Measurements from ENCODE around the gene MYADM. TPM values are rescaled to one million over a fixed set of nuclear protein-coding genes. Genes with fewer than 3 reads are reported as not detected.

The MYADM gene
- total and polyA plus RNA-seq, 2 donors (not counting 1 experiment from before 2014, with no cell fraction given) = 18.5 to 172 TPM

DNA sequence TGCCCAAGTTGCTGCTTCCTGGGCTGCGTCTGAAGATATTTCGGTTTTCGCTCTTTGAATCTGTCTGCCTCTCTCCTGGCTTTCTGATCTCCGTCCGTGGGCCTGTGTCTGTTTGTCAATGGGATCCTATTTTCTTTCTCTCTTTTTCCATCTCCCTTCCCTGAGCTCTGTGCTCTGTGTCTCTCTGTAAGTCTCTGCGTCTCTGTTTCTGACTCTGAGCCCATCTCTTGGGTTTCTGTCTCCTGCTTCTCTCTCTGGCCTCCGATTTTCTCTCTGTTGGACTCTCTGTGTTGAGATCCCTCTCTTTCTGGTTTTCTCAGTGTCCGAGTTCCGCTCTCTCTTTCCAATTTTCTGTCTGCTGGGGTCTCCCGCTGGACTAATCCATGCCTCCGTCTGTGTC, 16.1 kb downstream of the MYADM start:
- ATAC-seq (ENCODE audit: low read depth) (no peak), DNase-seq (no peak)
- H2AFZ ChIP-seq (ENCODE audit: insufficient read depth, low read depth, low read length, poor library complexity, severe bottlenecking) = no peak overlapping the region
- no peak overlapping the region for H3K27ac ChIP-seq (ENCODE audit: low read length in 2 of 2)
- no peaks in the 10 kb centered on the region for H3K79me2 ChIP-seq (ENCODE audit: control insufficient read depth, insufficient read depth, low read length)
- whole genome bisulfite sequencing (ENCODE audit: insufficient coverage) = 31% methylated on average over 11 of the region's 11 CpGs
- no peak overlapping the region for H3K4me3 ChIP-seq (ENCODE audit: control extremely low read depth in 1 of 5, extremely low read depth in 1 of 5, insufficient read depth in 1 of 5, low read depth in 2 of 5, low read length in 4 of 5)
- CTCF ChIA-PET = interaction anchor here (1.4 to 1.7 kb wide), 2 partner anchors 11 to 459 kb away, joined by 3 to 7 read pairs; no protein-coding TSS in a partner anchor
- peaks cover 18% of the 10 kb centered on the region for H3K4me1 Mint-ChIP-seq
- H3K9ac ChIP-seq (ENCODE audit: low read length) = no peak overlapping the region
- no peak overlapping the region for H3K27ac Mint-ChIP-seq
- H3K4me1 ChIP-seq (ENCODE audit: control insufficient read depth in 2 of 2, insufficient read depth in 2 of 2, low read length in 2 of 2) = peaks cover 40 to 56% of the 10 kb centered on the region in 2 donors
- POLR2A ChIA-PET = no interaction called here
- H3K27me3 ChIP-seq (replicated peaks in 1 of 4; ENCODE audit: control extremely low read depth in 1 of 4, control insufficient read depth in 3 of 4, insufficient read depth in 4 of 4, low read length in 3 of 4) = peaks cover 0 to 59% (median 43%) of the 10 kb centered on the region in 4 experiments
- H3K9me3 Mint-ChIP-seq (ENCODE audit: insufficient read depth) = no peaks in the 10 kb centered on the region
- TF ChIP-seq, protein P1, sequence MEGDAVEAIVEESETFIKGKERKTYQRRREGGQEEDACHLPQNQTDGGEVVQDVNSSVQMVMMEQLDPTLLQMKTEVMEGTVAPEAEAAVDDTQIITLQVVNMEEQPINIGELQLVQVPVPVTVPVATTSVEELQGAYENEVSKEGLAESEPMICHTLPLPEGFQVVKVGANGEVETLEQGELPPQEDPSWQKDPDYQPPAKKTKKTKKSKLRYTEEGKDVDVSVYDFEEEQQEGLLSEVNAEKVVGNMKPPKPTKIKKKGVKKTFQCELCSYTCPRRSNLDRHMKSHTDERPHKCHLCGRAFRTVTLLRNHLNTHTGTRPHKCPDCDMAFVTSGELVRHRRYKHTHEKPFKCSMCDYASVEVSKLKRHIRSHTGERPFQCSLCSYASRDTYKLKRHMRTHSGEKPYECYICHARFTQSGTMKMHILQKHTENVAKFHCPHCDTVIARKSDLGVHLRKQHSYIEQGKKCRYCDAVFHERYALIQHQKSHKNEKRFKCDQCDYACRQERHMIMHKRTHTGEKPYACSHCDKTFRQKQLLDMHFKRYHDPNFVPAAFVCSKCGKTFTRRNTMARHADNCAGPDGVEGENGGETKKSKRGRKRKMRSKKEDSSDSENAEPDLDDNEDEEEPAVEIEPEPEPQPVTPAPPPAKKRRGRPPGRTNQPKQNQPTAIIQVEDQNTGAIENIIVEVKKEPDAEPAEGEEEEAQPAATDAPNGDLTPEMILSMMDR (IDR thresholded peaks at IDR 0.05) = no peak
- TF ChIP-seq EZH2 (IDR thresholded peaks at IDR 0.05; ENCODE audit: borderline replicate concordance, insufficient read depth, low read depth, low read length, poor library complexity, severe bottlenecking) = no peak
- H3K4me3 Mint-ChIP-seq = peak overlapping the region; percentile 38
- H4K20me1 ChIP-seq (ENCODE audit: control insufficient read depth, insufficient read depth, low read length, poor library complexity, severe bottlenecking) = no peaks in the 10 kb centered on the region
- H3K9me3 ChIP-seq (ENCODE audit: control extremely low read depth in 1 of 3, control insufficient read depth in 2 of 3, insufficient read depth in 1 of 3, low read length in 2 of 3) = peaks cover 0 to 15% (median 0%) of the 10 kb centered on the region in 3 donors
- intact Hi-C loops (cut with micrococcal nuclease) = loop anchor here (5.0 kb wide), 1 partner anchor 41 kb away; no protein-coding TSS in a partner anchor
- peak overlapping the region; percentile 86 for H3K4me2 ChIP-seq (replicated peaks; ENCODE audit: low read depth, low read length, poor library complexity, severe bottlenecking)
- H3K36me3 ChIP-seq (replicated peaks in 1 of 2; ENCODE audit: control extremely low read depth in 1 of 2, control insufficient read depth in 1 of 2, extremely low read depth in 1 of 2, insufficient read depth in 2 of 2, low read length in 1 of 2) = no peaks in the 10 kb centered on the region
- H3K27me3 Mint-ChIP-seq = peaks cover 25% of the 10 kb centered on the region

DNA sequence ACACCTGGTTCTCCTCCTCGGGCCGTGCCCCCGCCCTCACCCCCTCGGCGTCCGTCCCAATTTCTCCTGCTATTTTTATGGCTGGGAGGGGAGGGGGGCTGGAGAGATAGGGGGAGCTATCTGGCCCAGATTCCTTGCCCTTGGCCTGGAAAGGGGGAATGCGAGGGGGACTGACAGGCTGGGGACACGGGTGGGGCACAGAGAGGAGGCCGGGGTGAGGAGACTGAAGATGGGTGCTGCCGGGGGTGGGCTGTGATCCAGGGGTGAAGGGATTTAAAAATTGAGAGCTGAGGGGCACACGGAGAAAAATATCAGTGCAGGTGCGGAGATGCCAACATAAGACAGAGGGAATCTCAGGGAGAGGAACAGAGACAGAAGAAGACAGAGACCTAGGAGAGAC, 16.6 kb downstream of the MYADM start:
- H3K4me3 ChIP-seq (ENCODE audit: control extremely low read depth in 1 of 5, extremely low read depth in 1 of 5, insufficient read depth in 1 of 5, low read depth in 2 of 5, low read length in 4 of 5) = no peak overlapping the region
- H3K9ac ChIP-seq (ENCODE audit: low read length) = no peak overlapping the region
- Mint-ChIP-seq H3K4me3 (no peak overlapping the region), H3K27me3 (peaks cover 21% of the 10 kb centered on the region), H3K4me1 (peaks cover 13% of the 10 kb centered on the region), H3K9me3 (ENCODE audit: insufficient read depth) (no peaks in the 10 kb centered on the region), H3K27ac (no peak overlapping the region)
- H3K4me1 ChIP-seq (ENCODE audit: control insufficient read depth in 2 of 2, insufficient read depth in 2 of 2, low read length in 2 of 2) = peaks cover 35 to 51% of the 10 kb centered on the region in 2 donors
- H3K9me3 ChIP-seq (ENCODE audit: control extremely low read depth in 1 of 3, control insufficient read depth in 2 of 3, insufficient read depth in 1 of 3, low read length in 2 of 3) = peaks cover 0 to 10% (median 0%) of the 10 kb centered on the region in 3 donors
- H4K20me1 ChIP-seq (ENCODE audit: control insufficient read depth, insufficient read depth, low read length, poor library complexity, severe bottlenecking) = no peaks in the 10 kb centered on the region
- H3K36me3 ChIP-seq (replicated peaks in 1 of 2; ENCODE audit: control extremely low read depth in 1 of 2, control insufficient read depth in 1 of 2, extremely low read depth in 1 of 2, insufficient read depth in 2 of 2, low read length in 1 of 2) = no peaks in the 10 kb centered on the region
- no peaks in the 10 kb centered on the region for H3K79me2 ChIP-seq (ENCODE audit: control insufficient read depth, insufficient read depth, low read length)
- H3K27ac ChIP-seq (ENCODE audit: low read length in 2 of 2) = no peak overlapping the region
- 59% methylated on average over 7 of the region's 12 CpGs for WGBS (ENCODE audit: insufficient coverage)
- ChIA-PET POLR2A (no interaction called here), CTCF (interaction anchor here (1.4 to 1.7 kb wide), 2 partner anchors 12 to 459 kb away, joined by 3 to 7 read pairs; no protein-coding TSS in a partner anchor)
- no peak overlapping the region for H3K4me2 ChIP-seq (replicated peaks; ENCODE audit: low read depth, low read length, poor library complexity, severe bottlenecking)
- ATAC-seq (ENCODE audit: low read depth) (no peak), DNase-seq (no peak)
- peaks cover 0 to 53% (median 40%) of the 10 kb centered on the region in 4 experiments for H3K27me3 ChIP-seq (replicated peaks in 1 of 4; ENCODE audit: control extremely low read depth in 1 of 4, control insufficient read depth in 3 of 4, insufficient read depth in 4 of 4, low read length in 3 of 4)
- no peak overlapping the region for H2AFZ ChIP-seq (ENCODE audit: insufficient read depth, low read depth, low read length, poor library complexity, severe bottlenecking)
- TF ChIP-seq, protein P1 (IDR thresholded peaks at IDR 0.05) = no peak
- TF ChIP-seq EZH2 (IDR thresholded peaks at IDR 0.05; ENCODE audit: borderline replicate concordance, insufficient read depth, low read depth, low read length, poor library complexity, severe bottlenecking) = no peak
- intact Hi-C loops (cut with micrococcal nuclease) = loop anchor here (5.0 kb wide), 1 partner anchor 42 kb away; no protein-coding TSS in a partner anchor

Measured in B cell (primary cell).